Upper lobe of left lung (tissue), 4 donors: ENCODE data around the gene CHST9.

Experiments used
- CTCF ChIP-seq, 6 experiments: fragments of 450-650 bp in 4 of 6; fragments of 200-600 bp in 2 of 6; sonication (generic) in 2 of 6; IDR thresholded peaks; one replicate each; pipeline ENCODE4 v1.5.1; 2016 to 2019; ENCODE audit warnings: antibody characterized with exemption in 6 of 6
- POLR2AphosphoS5 ChIP-seq, 2 donors: sonication (generic); formaldehyde crosslinking; IDR thresholded peaks; one replicate each; pipeline ENCODE4 v1.5.1; 2017; ENCODE audit warnings: antibody characterized with exemption in 2 of 2

- no peak for TF ChIP-seq CTCF (IDR thresholded peaks at IDR 0.05)
- TF ChIP-seq POLR2AphosphoS5 (IDR thresholded peaks at IDR 0.05) = no peak
These were observed 19.7 kb downstream of the CHST9 start for GRCh38 chr18:27165412-27165811.
